Adipocyte (in vitro differentiated cells): ENCODE results near the gene MYCBP2.

Experiments
- DNase-seq: peaks from one replicate; pipeline ENCODE4 v3.0.0-alpha.2; 2015; ENCODE audit warnings: low read depth
- H3K27me3 ChIP-seq: replicated peaks from 2 replicates; pipeline ENCODE4 v1.7.0; 2013; ENCODE audit warnings: mild to moderate bottlenecking, low read length, moderate library complexity; ENCODE audit not compliant: control insufficient read depth, insufficient read depth
- H3K36me3 ChIP-seq: 2 replicates; pipeline ENCODE4 v1.7.0; 2013; ENCODE audit warnings: low read length, mild to moderate bottlenecking, moderate library complexity; ENCODE audit not compliant: control insufficient read depth, insufficient read depth, severe bottlenecking
- H3K4me1 ChIP-seq: 2 replicates; pipeline ENCODE4 v1.7.0; 2013; ENCODE audit warnings: mild to moderate bottlenecking, low read length, moderate library complexity; ENCODE audit not compliant: control insufficient read depth, insufficient read depth
- H3K4me3 ChIP-seq: 2 replicates; pipeline ENCODE4 v1.7.0; 2013; ENCODE audit warnings: mild to moderate bottlenecking, low read length, moderate library complexity
- H3K9ac ChIP-seq: 2 replicates; pipeline ENCODE4 v1.7.0; 2013; ENCODE audit warnings: mild to moderate bottlenecking, low read length, moderate library complexity
- H3K9me3 ChIP-seq: 2 replicates; pipeline ENCODE4 v1.7.0; 2013; ENCODE audit warnings: mild to moderate bottlenecking, low read length, moderate library complexity; ENCODE audit not compliant: control insufficient read depth

MYCBP2 gene

GRCh38 chr13:77335543-77335942 is 8.6 kb upstream of the MYCBP2 start:
- Histone ChIP-seq H3K36me3 (no peaks in the 10 kb centered on the region), H3K9me3 (no peaks in the 10 kb centered on the region), H3K9ac (no peak overlapping the region), H3K27me3 (peaks cover 17% of the 10 kb centered on the region), H3K4me1 (peaks cover 4% of the 10 kb centered on the region), H3K4me3 (no peak overlapping the region)
- DNase-seq: no peak

GRCh38 chr13:77333594-77333993 is 6.7 kb upstream of the MYCBP2 start:
- peaks cover 13% of the 10 kb centered on the region for H3K4me1 ChIP-seq
- no peak for DNase-seq
- peaks cover 14% of the 10 kb centered on the region for H3K27me3 ChIP-seq
- H3K36me3 ChIP-seq: no peaks in the 10 kb centered on the region
- no peak overlapping the region for H3K4me3 ChIP-seq
- H3K9ac ChIP-seq: no peak overlapping the region
- H3K9me3 ChIP-seq: no peaks in the 10 kb centered on the region

GRCh38 chr13:77331421-77331820 is 4.5 kb upstream of the MYCBP2 start:
- Histone ChIP-seq H3K36me3 (no peaks in the 10 kb centered on the region), H3K9me3 (no peaks in the 10 kb centered on the region), H3K4me3 (no peak overlapping the region), H3K27me3 (no peaks in the 10 kb centered on the region), H3K9ac (no peak overlapping the region), H3K4me1 (peaks cover 25% of the 10 kb centered on the region)
- no peak for DNase-seq

- Histone ChIP-seq H3K9me3 (no peaks in the 10 kb centered on the region), H3K36me3 (no peaks in the 10 kb centered on the region), H3K4me1 (peaks cover 25% of the 10 kb centered on the region), H3K27me3 (no peaks in the 10 kb centered on the region), H3K9ac (peak overlapping the region; percentile 95), H3K4me3 (peak overlapping the region; percentile 87)
- no peak for DNase-seq
Measured at GRCh38 chr13:77329911-77330584, 3.2 kb upstream of the MYCBP2 start.

GRCh38 chr13:77329133-77329910 is 2.4 kb upstream of the MYCBP2 start:
- H3K4me1 ChIP-seq: peaks cover 27% of the 10 kb centered on the region
- peak; percentile 96 for DNase-seq
- H3K4me3 ChIP-seq: peak overlapping the region; percentile 87
- no peaks in the 10 kb centered on the region for H3K27me3 ChIP-seq
- no peaks in the 10 kb centered on the region for H3K36me3 ChIP-seq
- H3K9ac ChIP-seq: peak overlapping the region; percentile 95
- H3K9me3 ChIP-seq: no peaks in the 10 kb centered on the region

GRCh38 chr13:77328819-77329132 is 1.9 kb upstream of the MYCBP2 start:
- Histone ChIP-seq H3K4me1 (peaks cover 32% of the 10 kb centered on the region), H3K9ac (peak overlapping the region; percentile 95), H3K27me3 (no peaks in the 10 kb centered on the region), H3K9me3 (no peaks in the 10 kb centered on the region), H3K4me3 (peak overlapping the region; percentile 87), H3K36me3 (no peaks in the 10 kb centered on the region)
- DNase-seq: no peak

- H3K27me3 ChIP-seq: no peaks in the 10 kb centered on the region
- H3K9me3 ChIP-seq: no peaks in the 10 kb centered on the region
- DNase-seq: peak; percentile 46
Measured at GRCh38 chr13:77325371-77325980, 1.4 kb downstream of the MYCBP2 start.

GRCh38 chr13:77323858-77324257 is 3.0 kb downstream of the MYCBP2 start:
- no peak for DNase-seq
- H3K9ac ChIP-seq: peak overlapping the region; percentile 91
- peak overlapping the region; percentile 93 for H3K4me3 ChIP-seq
- no peaks in the 10 kb centered on the region for H3K9me3 ChIP-seq
- H3K36me3 ChIP-seq: no peaks in the 10 kb centered on the region
- H3K27me3 ChIP-seq: no peaks in the 10 kb centered on the region
- H3K4me1 ChIP-seq: peaks cover 66% of the 10 kb centered on the region

More at GRCh38 chr13:77325371-77325980, 1.4 kb downstream of the MYCBP2 start:
- Histone ChIP-seq H3K9ac (peak overlapping the region; percentile 91), H3K4me3 (peak overlapping the region; percentile 93), H3K4me1 (peaks cover 59% of the 10 kb centered on the region), H3K36me3 (no peaks in the 10 kb centered on the region)

GRCh38 chr13:77319536-77319935 is 7.4 kb downstream of the MYCBP2 start:
- Histone ChIP-seq H3K9ac (no peak overlapping the region), H3K4me3 (peak overlapping the region; percentile 6), H3K9me3 (no peaks in the 10 kb centered on the region), H3K36me3 (peaks cover 15% of the 10 kb centered on the region), H3K4me1 (peaks cover 60% of the 10 kb centered on the region), H3K27me3 (no peaks in the 10 kb centered on the region)
- DNase-seq: no peak

GRCh38 chr13:77318741-77319140 is 8.2 kb downstream of the MYCBP2 start:
- H3K9me3 ChIP-seq: no peaks in the 10 kb centered on the region

GRCh38 chr13:77316430-77316829 is 10.5 kb downstream of the MYCBP2 start:
- Histone ChIP-seq H3K9ac (no peak overlapping the region), H3K27me3 (no peaks in the 10 kb centered on the region), H3K36me3 (peaks cover 15% of the 10 kb centered on the region), H3K9me3 (no peaks in the 10 kb centered on the region), H3K4me3 (no peak overlapping the region), H3K4me1 (peaks cover 42% of the 10 kb centered on the region)
- DNase-seq: no peak

More at GRCh38 chr13:77318741-77319140, 8.2 kb downstream of the MYCBP2 start:
- Histone ChIP-seq H3K27me3 (no peaks in the 10 kb centered on the region), H3K9ac (no peak overlapping the region), H3K4me1 (peaks cover 52% of the 10 kb centered on the region), H3K36me3 (peaks cover 15% of the 10 kb centered on the region), H3K4me3 (no peak overlapping the region)
- no peak for DNase-seq
